Esophagus (tissue), 2 donors: Measurements from ENCODE around the gene SPATA1. TPM values are rescaled to one million over a fixed set of nuclear protein-coding genes. Genes with fewer than 3 reads are reported as not detected.

Experiments
- H3K27ac ChIP-seq, 2 donors: one replicate each; pipeline ENCODE4 v1.5.1; 2013; ENCODE audit warnings: low read depth in 2 of 2, mild to moderate bottlenecking in 2 of 2, inconsistent platforms in 1 of 2, low read length in 1 of 2, moderate library complexity in 1 of 2
- H3K27me3 ChIP-seq, 2 donors: one replicate each; pipeline ENCODE4 v1.6.1; 2013; ENCODE audit warnings: low read length in 2 of 2, control low read depth in 1 of 2, mild to moderate bottlenecking in 1 of 2; ENCODE audit not compliant: insufficient read depth in 2 of 2, control insufficient read depth in 1 of 2
- H3K36me3 ChIP-seq, 2 donors: one replicate each; pipeline ENCODE4 v1.6.1; 2013; ENCODE audit warnings: low read length in 1 of 2; ENCODE audit not compliant: control insufficient read depth in 2 of 2, insufficient read depth in 2 of 2
- H3K4me1 ChIP-seq, 2 donors: one replicate each; pipeline ENCODE4 v1.6.1; 2013; ENCODE audit warnings: low read length in 1 of 2; ENCODE audit not compliant: control insufficient read depth in 2 of 2, insufficient read depth in 2 of 2
- H3K4me3 ChIP-seq, 2 donors: one replicate each; pipeline ENCODE4 v1.5.1; 2013; ENCODE audit warnings: low read length in 2 of 2, mild to moderate bottlenecking in 2 of 2, low read depth in 1 of 2, moderate library complexity in 1 of 2
- H3K9me3 ChIP-seq, 2 donors: one replicate each; pipeline ENCODE4 v1.6.1; 2013; ENCODE audit warnings: mild to moderate bottlenecking in 2 of 2, low read depth in 1 of 2, low read length in 1 of 2, moderate library complexity in 1 of 2; ENCODE audit not compliant: control insufficient read depth in 2 of 2, insufficient read depth in 1 of 2
- WGBS, 2 donors: extraction: QIAGEN DNeasy Blood & Tissue Kit; methylation state at CpG; one replicate each; pipeline ENCODE4 v1.1.7; 2013; 5-methylcytosine and 5-hydroxymethylcytosine counted together
- polyA plus RNA-seq, 2 donors: library from polyadenylated mRNA; stranded (reverse); fragments of 200-250 nt; gene quantifications; one replicate each; pipeline ENCODE4 v1.2.3, GENCODE V29; 2013
- donor health status: healthy with polysubstance abuse.
- donor health status: Bipolar disorder and iron deficiency.

SPATA1 gene
- polyA plus RNA-seq = 1 to 10 TPM in 1 of 2 donors, under 1 TPM in 1; 0.48 to 1.3 TPM

GRCh38 chr1:84506002-84506728 is at the start of gene SPATA1, which contains the start of gene GNG5:
Gene SPATA1 (plus strand): TSS chr1:84506386. CDS start chr1:84516360, 9,974 bp downstream.
Gene GNG5 (minus strand): TSS chr1:84506581. CDS start chr1:84506091, 490 bp downstream.
- Histone ChIP-seq H3K4me1 (no peaks in the 10 kb centered on the region), H3K36me3 (no peaks in the 10 kb centered on the region), H3K27ac (peak within 1 kb of the TSS; percentile 94 to 96), H3K9me3 (no peaks in the 10 kb centered on the region), H3K4me3 (peak within 1 kb of the TSS; percentile 83 to 100), H3K27me3 (no peaks in the 10 kb centered on the region)
- 0 to 1% methylated on average over 42 to 60 of the region's 60 CpGs for WGBS, 2 donors

- no peaks in the 10 kb centered on the region for H3K9me3 ChIP-seq
- H3K4me3 ChIP-seq = no peak overlapping the region
- H3K27ac ChIP-seq = no peak overlapping the region
- no peaks in the 10 kb centered on the region for H3K27me3 ChIP-seq
- H3K36me3 ChIP-seq = no peaks in the 10 kb centered on the region
- H3K4me1 ChIP-seq = no peaks in the 10 kb centered on the region
- WGBS, 2 donors = 71 to 81% methylated on average over 1 of the region's 1 CpG
These were observed 44.1 kb upstream of the SPATA1 start for GRCh38 chr1:84462118-84462517.

- Histone ChIP-seq H3K36me3 (no peaks in the 10 kb centered on the region), H3K27me3 (no peaks in the 10 kb centered on the region), H3K9me3 (no peaks in the 10 kb centered on the region), H3K4me3 (no peak overlapping the region), H3K27ac (no peak overlapping the region), H3K4me1 (no peaks in the 10 kb centered on the region)
These were observed 38.9 kb upstream of the SPATA1 start for GRCh38 chr1:84467298-84467697.

- H3K27ac ChIP-seq = no peak overlapping the region
- H3K36me3 ChIP-seq = peaks cover 0 to under 1% of the 10 kb centered on the region in 2 donors
- no peaks in the 10 kb centered on the region for H3K9me3 ChIP-seq
- H3K27me3 ChIP-seq = peaks cover 0 to 3% of the 10 kb centered on the region in 2 donors
- H3K4me1 ChIP-seq = no peaks in the 10 kb centered on the region
- WGBS, 2 donors = 58% methylated on average over 1 of the region's 1 CpG
- H3K4me3 ChIP-seq = no peak overlapping the region
These were observed 30.0 kb upstream of the SPATA1 start for GRCh38 chr1:84476225-84476624.

GRCh38 chr1:84478876-84479868 is 27.0 kb upstream of the SPATA1 start, which contains the start of gene RPF1:
Gene RPF1 (plus strand): TSS chr1:84479266. CDS start chr1:84479282, 16 bp downstream.
- H3K36me3 ChIP-seq = peaks cover 0 to 3% of the 10 kb centered on the region in 2 donors
- peak within 1 kb of the TSS; percentile 83 to 99 for H3K4me3 ChIP-seq
- H3K9me3 ChIP-seq = no peaks in the 10 kb centered on the region
- peak within 1 kb of the TSS; percentile 97 to 98 for H3K27ac ChIP-seq
- 3 to 4% methylated on average over 51 of the region's 51 CpGs for WGBS, 2 donors
- peaks cover 0 to 3% of the 10 kb centered on the region in 2 donors for H3K27me3 ChIP-seq
- H3K4me1 ChIP-seq = no peaks in the 10 kb centered on the region

GRCh38 chr1:84479998-84480397 is 26.2 kb upstream of the SPATA1 start:
- H3K4me3 ChIP-seq = peak overlapping the region; percentile 83 to 99
- 3 to 4% methylated on average over 9 of the region's 9 CpGs for WGBS, 2 donors
- H3K27ac ChIP-seq = peak overlapping the region in 1 of 2 donors; percentile 97
- H3K36me3 ChIP-seq = peaks cover 0 to 3% of the 10 kb centered on the region in 2 donors
- H3K4me1 ChIP-seq = no peaks in the 10 kb centered on the region
- no peaks in the 10 kb centered on the region for H3K9me3 ChIP-seq
- H3K27me3 ChIP-seq = peaks cover 0 to 3% of the 10 kb centered on the region in 2 donors

- Histone ChIP-seq H3K27ac (no peak overlapping the region), H3K36me3 (peaks cover 0 to 3% of the 10 kb centered on the region in 2 donors), H3K27me3 (peaks cover 0 to 3% of the 10 kb centered on the region in 2 donors), H3K4me1 (no peaks in the 10 kb centered on the region), H3K9me3 (no peaks in the 10 kb centered on the region), H3K4me3 (no peak overlapping the region)
- WGBS, 2 donors = 70 to 79% methylated on average over 4 of the region's 4 CpGs
These were observed 25.5 kb upstream of the SPATA1 start for GRCh38 chr1:84480650-84481049.

- H3K36me3 ChIP-seq = peaks cover 0 to 3% of the 10 kb centered on the region in 2 donors
- no peaks in the 10 kb centered on the region for H3K4me1 ChIP-seq
- H3K27ac ChIP-seq = no peak overlapping the region
- no peak overlapping the region for H3K4me3 ChIP-seq
- no peaks in the 10 kb centered on the region for H3K9me3 ChIP-seq
- 88 to 91% methylated on average over 2 of the region's 2 CpGs for WGBS, 2 donors
- H3K27me3 ChIP-seq = peaks cover 0 to 3% of the 10 kb centered on the region in 2 donors
These were observed 24.9 kb upstream of the SPATA1 start for GRCh38 chr1:84481317-84481716.

GRCh38 chr1:84488107-84488506 is 18.1 kb upstream of the SPATA1 start:
- WGBS, 2 donors = 62 to 72% methylated on average over 3 of the region's 3 CpGs
- peaks cover 0 to 4% of the 10 kb centered on the region in 2 donors for H3K36me3 ChIP-seq
- no peaks in the 10 kb centered on the region for H3K9me3 ChIP-seq
- H3K4me3 ChIP-seq = no peak overlapping the region
- no peaks in the 10 kb centered on the region for H3K27me3 ChIP-seq
- H3K27ac ChIP-seq = no peak overlapping the region
- H3K4me1 ChIP-seq = no peaks in the 10 kb centered on the region
